Measurements from ENCODE around the gene AR. TPM values are rescaled to one million over a fixed set of nuclear protein-coding genes. Genes with fewer than 3 reads are reported as not detected.

Gene AR
- total RNA-seq, 4 donors from 2014 or later: 2.7 to 6.3 (median 4.3) TPM

GRCh38 chrX:67536564-67536963 is 7.3 kb upstream of the AR start:
- Histone ChIP-seq H3K36me3 (no peaks in the 10 kb centered on the region), H3K27ac (replicated peaks in 1 of 4) (no peak overlapping the region), H3K4me3 (no peak overlapping the region), H3K27me3 (no peaks in the 10 kb centered on the region), H3K9me3 (no peaks in the 10 kb centered on the region), H3K4me1 (no peaks in the 10 kb centered on the region)
- intact Hi-C loops (cut with DNase I): no loop called here
- 90% methylated on average over 1 of the region's 1 CpG for WGBS
- no peak for DNase-seq (ENCODE audit: extremely low spot score)
- TF ChIP-seq EP300 (IDR thresholded peaks at IDR 0.05): no peak
- TF ChIP-seq CTCF (IDR thresholded peaks at IDR 0.05): no peak
- TF ChIP-seq POLR2A (IDR thresholded peaks at IDR 0.05; ENCODE audit: low read depth): no peak
- no peak for TF ChIP-seq POLR2AphosphoS5 (IDR thresholded peaks at IDR 0.05)

GRCh38 chrX:67538383-67538782 is 5.4 kb upstream of the AR start:
- Histone ChIP-seq H3K27me3 (no peaks in the 10 kb centered on the region), H3K9me3 (no peaks in the 10 kb centered on the region), H3K36me3 (no peaks in the 10 kb centered on the region), H3K4me1 (peaks cover 0 to 2% (median 0%) of the 10 kb centered on the region in 4 donors), H3K27ac (replicated peaks in 1 of 4) (no peak overlapping the region), H3K4me3 (no peak overlapping the region)
- no peak for TF ChIP-seq POLR2A (IDR thresholded peaks at IDR 0.05; ENCODE audit: low read depth)
- TF ChIP-seq CTCF (IDR thresholded peaks at IDR 0.05): no peak
- TF ChIP-seq EP300 (IDR thresholded peaks at IDR 0.05): no peak
- no peak for TF ChIP-seq POLR2AphosphoS5 (IDR thresholded peaks at IDR 0.05)
- DNase-seq (ENCODE audit: extremely low spot score): no peak
- intact Hi-C loops (cut with DNase I): no loop called here

GRCh38 chrX:67544281-67545035 is 637 bp downstream of the AR start:
- Histone ChIP-seq H3K36me3 (no peaks in the 10 kb centered on the region), H3K4me1 (peaks cover 0 to 28% (median 23%) of the 10 kb centered on the region in 4 donors), H3K27ac (replicated peaks in 1 of 4) (peak overlapping the region; percentile 38 to 74 (median 69)), H3K27me3 (peaks cover 0 to 16% (median 0%) of the 10 kb centered on the region in 4 donors), H3K4me3 (peak overlapping the region; percentile 51 to 62 (median 56)), H3K9me3 (no peaks in the 10 kb centered on the region)
- TF ChIP-seq EP300 (IDR thresholded peaks at IDR 0.05): no peak
- TF ChIP-seq POLR2A (IDR thresholded peaks at IDR 0.05; ENCODE audit: low read depth): no peak
- TF ChIP-seq POLR2AphosphoS5 (IDR thresholded peaks at IDR 0.05): no peak
- no peak for TF ChIP-seq CTCF (IDR thresholded peaks at IDR 0.05)
- WGBS: 33% methylated on average over 23 of the region's 30 CpGs
- intact Hi-C loops (cut with DNase I): no loop called here
- DNase-seq (ENCODE audit: extremely low spot score): no peak

GRCh38 chrX:67545036-67545821 is 1.4 kb downstream of the AR start:
- intact Hi-C loops (cut with DNase I): no loop called here
- no peak for TF ChIP-seq POLR2AphosphoS5 (IDR thresholded peaks at IDR 0.05)
- TF ChIP-seq CTCF (IDR thresholded peaks at IDR 0.05): no peak
- no peak for TF ChIP-seq POLR2A (IDR thresholded peaks at IDR 0.05; ENCODE audit: low read depth)
- no peak for TF ChIP-seq EP300 (IDR thresholded peaks at IDR 0.05)
- WGBS: 53% methylated on average over 30 of the region's 35 CpGs
- Histone ChIP-seq H3K4me1 (peaks cover 0 to 28% (median 23%) of the 10 kb centered on the region in 4 donors), H3K27me3 (peaks cover 0 to 16% (median 0%) of the 10 kb centered on the region in 4 donors), H3K27ac (replicated peaks in 1 of 4) (peak overlapping the region in 2 of 4 donors; percentile 30 to 49), H3K36me3 (no peaks in the 10 kb centered on the region), H3K9me3 (no peaks in the 10 kb centered on the region), H3K4me3 (peak overlapping the region; percentile 51 to 62 (median 56))
- DNase-seq (ENCODE audit: extremely low spot score): no peak

Data from esophagus muscularis mucosa (tissue), 4 donors.